MV-4-11 (cell line): Measurements from ENCODE around the gene JAGN1.
A peak's percentile ranks its signal among the peaks of the same experiment; 100 is the strongest.
"Not testable (repeated sequence)": the region's sequence is repeated elsewhere in the genome, so short reads cannot be mapped to it uniquely, and the experiment has no call there.

ENCODE experiments used
- DNase-seq: peaks from one replicate; lab custom pipeline; 2025; lab: John Stamatoyannopoulos, UW

JAGN1 gene

GRCh38 chr3:9898467-9899241 lies 8.2 kb downstream of the JAGN1 start:
- no peak for DNase-seq

DNA sequence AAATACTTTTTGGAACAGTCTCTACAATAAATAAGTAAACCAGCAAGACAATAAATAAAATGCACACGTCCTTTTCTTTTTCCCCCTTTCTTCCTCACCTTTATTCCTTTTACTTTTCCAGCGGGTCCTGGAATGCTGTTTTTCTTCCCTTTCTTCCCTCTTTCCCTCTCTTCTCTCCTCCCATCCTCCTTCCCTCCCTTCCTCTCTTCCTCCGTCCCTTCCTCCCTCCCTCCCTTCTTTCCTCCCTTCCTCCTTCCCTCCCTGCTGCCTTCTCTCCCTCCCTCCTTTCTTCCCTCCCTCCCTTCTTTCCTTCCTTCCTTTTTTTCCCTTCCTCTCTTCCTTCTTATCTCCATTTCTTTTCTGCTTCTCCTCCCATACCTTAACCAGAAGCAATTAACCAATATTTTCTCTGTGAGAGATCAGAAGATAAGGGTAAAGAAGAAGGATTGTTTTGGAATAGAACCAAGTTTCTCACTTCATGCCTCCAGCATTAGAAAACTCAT lies 8.9 kb downstream of the JAGN1 start:
- DNase-seq = no peak

DNA sequence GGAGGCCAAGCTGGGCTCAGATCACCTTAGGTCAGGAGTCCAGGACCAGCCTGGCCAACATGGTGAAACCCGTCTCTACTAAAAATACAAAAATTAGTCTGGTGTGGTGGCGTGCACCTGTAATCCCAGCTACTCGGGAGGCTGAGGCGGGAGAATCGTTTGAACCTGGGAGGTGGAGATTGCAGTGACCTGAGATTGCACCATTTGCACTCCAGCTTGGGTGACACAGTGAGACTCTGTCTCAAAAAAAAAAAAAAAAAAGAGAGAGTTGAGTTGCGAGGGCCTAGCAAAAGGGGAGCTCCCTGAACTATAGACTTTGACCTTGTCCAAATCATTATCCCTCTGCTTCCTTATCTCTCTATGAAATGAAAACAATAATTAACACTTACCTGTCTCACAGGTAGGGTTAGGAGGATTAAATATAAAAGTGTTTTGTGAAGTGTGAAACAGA lies 10.6 kb downstream of the JAGN1 start:
- DNase-seq = not testable (repeated sequence)

- peak; percentile 35 for DNase-seq
Observed at GRCh38 chr3:9901967-9902366, 11.6 kb downstream of the JAGN1 start.

- no peak for DNase-seq
Observed at GRCh38 chr3:9902372-9903237, 12.2 kb downstream of the JAGN1 start, which contains the start of gene IL17RE. TSS of gene IL17RE (plus strand) at chr3:9902848. CDS start at chr3:9902933, 85 bp downstream.

GRCh38 chr3:9903238-9903624 lies 12.8 kb downstream of the JAGN1 start:
- peak; percentile 34 for DNase-seq

DNA sequence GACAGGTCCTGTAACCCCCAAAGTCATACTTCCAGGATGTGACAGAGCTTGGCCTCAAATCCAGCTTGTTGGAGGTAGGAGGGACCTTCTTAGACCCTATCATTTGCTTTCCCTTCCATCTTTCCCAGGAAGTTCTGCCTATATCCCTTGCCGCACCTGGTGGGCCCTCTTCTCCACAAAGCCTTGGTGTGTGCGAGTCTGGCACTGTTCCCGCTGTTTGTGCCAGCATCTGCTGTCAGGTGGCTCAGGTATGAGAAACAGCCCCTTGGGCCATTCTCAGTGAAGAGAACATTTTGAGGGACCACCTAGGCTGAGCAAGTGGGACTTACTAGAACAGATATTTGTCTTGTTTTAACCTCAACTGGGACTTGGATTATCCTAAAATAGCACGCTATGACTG lies 13.5 kb downstream of the JAGN1 start:
- DNase-seq = no peak

DNA sequence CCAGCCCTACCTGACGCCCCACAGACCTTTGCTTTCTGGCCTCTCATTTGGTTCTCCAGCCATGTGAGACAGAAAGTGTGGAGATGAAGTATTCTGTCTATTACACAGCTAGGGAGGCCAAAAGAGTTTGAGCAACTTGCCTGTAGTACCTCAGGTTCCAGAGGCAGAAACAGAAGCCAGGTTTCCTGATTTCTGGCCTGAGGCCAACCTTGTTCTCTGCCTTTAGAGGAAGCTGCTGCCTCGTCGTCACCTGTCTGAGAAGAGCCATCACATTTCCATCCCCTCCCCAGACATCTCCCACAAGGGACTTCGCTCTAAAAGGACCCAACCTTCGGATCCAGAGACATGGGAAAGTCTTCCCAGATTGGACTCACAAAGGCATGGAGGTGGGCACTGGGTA lies 16.1 kb downstream of the JAGN1 start:
- no peak for DNase-seq

- DNase-seq = no peak
Observed at GRCh38 chr3:9908286-9908685, 17.9 kb downstream of the JAGN1 start.

GRCh38 chr3:9909221-9910013 lies 19.0 kb downstream of the JAGN1 start:
- peak; percentile 25 for DNase-seq

GRCh38 chr3:9911863-9912262 lies 21.5 kb downstream of the JAGN1 start:
- no peak for DNase-seq

DNA sequence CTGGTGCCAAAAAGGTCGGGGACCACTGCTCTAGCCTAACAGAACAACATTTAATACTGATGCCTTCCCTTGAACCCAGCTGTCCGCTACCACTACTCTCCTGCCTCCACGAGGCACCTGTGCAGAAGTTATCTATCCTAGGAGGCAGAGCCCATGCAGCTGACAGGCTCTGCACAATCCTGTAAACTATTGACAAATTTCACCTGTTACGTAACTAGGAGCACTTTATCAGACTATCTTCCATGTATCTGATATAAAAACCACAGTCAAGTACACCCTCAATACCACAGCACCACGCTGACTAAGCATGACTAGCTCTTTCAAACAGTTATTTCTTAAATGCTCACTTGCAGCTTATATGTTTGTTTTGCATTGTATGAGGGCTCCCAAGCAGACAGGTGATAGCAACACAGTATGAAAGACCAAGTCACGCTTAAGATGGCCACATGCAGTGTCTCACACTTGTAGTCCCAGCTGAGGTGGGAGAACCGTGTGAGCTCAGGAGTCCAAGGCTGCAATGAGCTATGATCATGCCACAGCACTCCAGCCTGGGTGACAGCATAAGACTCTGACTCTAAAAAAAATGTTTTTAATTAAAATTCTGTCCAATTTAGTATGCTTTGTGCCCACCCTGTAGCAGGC lies 22.0 kb downstream of the JAGN1 start:
- peak; percentile 22 for DNase-seq

- no peak for DNase-seq
Observed at GRCh38 chr3:9913601-9914000, 23.2 kb downstream of the JAGN1 start.

- DNase-seq = no peak
Observed at GRCh38 chr3:9914011-9914410, 23.6 kb downstream of the JAGN1 start.

GRCh38 chr3:9914559-9915253 lies 24.3 kb downstream of the JAGN1 start:
- DNase-seq = peak; percentile 41

GRCh38 chr3:9915254-9916141 lies 25.1 kb downstream of the JAGN1 start:
- peak; percentile 26 for DNase-seq

- no peak for DNase-seq
Observed at GRCh38 chr3:9916346-9916733, 25.9 kb downstream of the JAGN1 start.

DNA sequence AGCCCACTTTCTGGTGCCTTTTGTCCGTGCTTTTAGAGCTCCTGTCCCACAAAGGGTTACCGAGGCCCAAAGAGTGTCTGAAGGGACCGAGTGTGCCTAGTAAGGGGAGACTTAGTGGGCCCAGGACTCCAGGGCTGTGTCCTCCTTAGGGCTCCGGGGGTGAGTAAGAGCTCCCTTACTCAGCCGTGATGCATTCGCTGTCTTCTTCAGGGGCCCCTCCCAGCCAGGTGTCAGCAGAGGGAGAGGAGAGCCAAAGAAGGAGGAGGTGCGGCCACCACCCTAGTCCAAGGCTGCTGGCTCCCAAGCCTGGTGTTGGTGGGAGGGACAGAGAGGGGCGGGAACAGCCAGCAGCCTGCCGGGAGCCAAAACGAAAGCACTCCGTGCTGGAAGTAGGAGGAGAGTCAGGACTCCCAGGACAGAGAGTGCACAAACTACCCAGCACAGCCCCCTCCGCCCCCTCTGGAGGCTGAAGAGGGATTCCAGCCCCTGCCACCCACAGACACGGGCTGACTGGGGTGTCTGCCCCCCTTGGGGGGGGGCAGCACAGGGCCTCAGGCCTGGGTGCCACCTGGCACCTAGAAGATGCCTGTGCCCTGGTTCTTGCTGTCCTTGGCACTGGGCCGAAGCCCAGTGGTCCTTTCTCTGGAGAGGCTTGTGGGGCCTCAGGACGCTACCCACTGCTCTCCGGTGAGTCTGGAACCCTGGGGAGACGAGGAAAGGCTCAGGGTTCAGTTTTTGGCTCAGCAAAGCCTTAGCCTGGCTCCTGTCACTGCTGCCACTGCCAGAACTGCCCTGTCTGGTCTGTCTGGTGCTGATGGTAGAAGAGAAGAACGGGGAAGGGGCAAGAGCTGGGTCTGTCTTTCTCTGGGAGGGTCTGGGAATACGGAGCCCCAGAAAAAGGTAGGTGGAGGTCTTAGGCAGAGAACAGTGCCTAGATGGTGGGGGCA lies 26.6 kb downstream of the JAGN1 start, which contains the start of gene IL17RC:
TSS of gene IL17RC (plus strand) at position 365 of the 947 bp plus-strand sequence. CDS start at position 583, 218 bp downstream.
- peak; percentile 18 for DNase-seq

DNA sequence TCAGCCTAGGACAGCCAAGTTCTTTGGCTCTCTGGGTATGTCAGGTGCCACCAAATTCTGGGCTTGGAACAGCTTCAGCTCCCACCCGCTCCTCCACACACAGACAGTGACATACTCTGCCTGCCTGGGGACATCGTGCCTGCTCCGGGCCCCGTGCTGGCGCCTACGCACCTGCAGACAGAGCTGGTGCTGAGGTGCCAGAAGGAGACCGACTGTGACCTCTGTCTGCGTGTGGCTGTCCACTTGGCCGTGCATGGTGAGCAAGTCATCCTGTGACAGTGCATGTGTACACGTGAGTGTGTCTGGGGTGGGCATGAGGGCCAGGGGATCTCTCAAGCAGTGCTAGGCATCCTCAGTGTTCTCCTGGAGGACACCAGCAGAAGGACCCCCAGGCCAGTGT lies 27.4 kb downstream of the JAGN1 start:
- DNase-seq = no peak
